Head of caudate nucleus (tissue), 42 donors: ENCODE results near the gene AK5.

Source experiments
- DNase-seq, 42 donors: peaks; one replicate each; pipeline versions ENCODE4 v3.0.0 to v3.0.0-alpha.2; 2020 to 2021; ENCODE audit warnings: mixed read lengths in 7 of 42
- intact Hi-C: fragments of 100-400 bp; cut with DNase I; formaldehyde crosslinking; loops from one replicate; pipeline ENCODE4 v1.15.0; 2022

Gene AK5

DNA sequence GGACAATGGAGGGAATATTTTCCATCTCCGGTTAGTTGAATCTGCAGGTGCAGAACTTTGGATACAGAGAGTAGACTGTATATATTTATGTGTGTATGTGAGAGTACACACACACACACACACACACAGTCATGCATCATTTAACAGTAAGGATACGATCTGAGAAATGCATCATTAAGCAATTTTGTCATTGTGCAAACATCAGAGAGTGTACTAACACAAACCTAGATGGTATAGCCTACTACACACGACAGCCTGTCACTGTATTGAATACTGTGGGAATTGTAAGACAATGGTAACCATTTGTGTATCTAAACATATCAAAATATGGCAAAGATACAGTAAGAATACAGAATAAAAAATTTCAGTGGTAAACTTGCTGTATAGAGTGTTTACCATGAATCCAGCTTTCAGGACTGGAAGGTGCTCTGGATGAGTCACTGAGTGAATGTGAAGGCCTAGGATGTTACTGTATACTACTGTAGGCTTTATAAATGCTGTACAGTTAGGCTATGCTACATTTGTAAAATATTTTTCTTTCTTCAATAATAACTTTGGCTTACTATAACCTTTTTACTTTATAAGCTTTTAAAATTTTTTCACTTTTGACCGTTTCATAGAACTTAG is 262.1 kb downstream of the AK5 start:
- DNase-seq, result no peak
- intact Hi-C loops, result no loop called here

DNA sequence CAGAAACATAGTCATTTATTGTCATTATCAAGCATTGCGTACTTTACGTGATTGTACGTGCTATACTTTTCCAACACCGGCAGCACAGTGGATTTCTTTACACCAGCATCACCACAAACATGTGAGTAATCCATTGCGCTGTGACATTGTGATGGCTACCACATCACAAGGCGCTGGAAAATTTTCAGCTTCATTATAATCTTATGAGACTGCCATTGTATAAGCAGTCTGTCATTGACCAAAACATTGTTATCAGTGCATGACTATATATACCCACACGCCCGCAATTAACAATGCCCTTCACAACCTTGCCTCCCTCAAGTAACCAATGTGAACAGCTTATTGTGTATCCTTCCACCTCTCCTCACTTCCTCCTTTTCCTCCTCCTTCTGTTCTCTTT is 263.0 kb downstream of the AK5 start:
- intact Hi-C loops, result no loop called here
- DNase-seq, result peak in 3 of 42 donors; percentile 14 to 64 (median 25)

DNA sequence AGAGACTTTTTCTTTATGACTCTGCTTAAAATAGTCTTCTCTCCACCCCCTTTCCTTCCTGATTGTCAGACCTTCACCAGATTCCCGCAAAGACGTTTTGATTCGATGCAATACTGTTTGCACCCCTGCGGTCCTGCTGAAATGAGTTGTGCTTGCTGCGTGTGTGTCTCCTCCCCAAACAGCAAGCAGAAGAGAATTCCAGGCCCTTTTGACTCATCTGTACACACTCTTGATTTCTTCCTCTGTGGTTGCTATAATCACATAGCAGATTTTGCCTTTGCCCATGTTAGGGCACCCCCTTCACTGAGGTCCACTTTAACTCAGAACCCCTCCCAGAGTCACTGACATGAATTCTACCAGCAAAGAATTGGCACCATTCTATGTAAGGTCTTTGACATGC is 264.2 kb downstream of the AK5 start:
- no peak for DNase-seq

DNA sequence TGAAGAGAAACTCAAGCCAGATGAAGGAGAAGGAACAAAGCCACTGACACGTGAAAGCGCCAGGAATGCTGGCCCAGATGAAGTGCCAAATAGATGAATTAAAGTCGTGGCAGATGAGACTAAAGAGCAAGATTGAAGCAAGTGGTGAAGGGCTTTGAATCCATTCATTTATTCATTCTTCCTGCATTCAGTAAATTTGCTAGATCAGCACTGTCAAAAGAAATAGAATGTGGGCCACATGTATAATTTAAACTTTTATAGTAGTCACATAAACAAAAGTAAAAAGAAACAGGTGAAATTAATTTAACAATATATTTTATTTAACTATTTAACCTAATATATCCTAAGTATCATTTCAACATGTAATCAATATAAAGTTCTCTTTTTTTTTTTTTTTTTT is 265.1 kb downstream of the AK5 start:
- no peak for DNase-seq
- intact Hi-C loops, result no loop called here

More for the DNA sequence above, 264.2 kb downstream of the AK5 start:
- intact Hi-C loops, result no loop called here

DNA sequence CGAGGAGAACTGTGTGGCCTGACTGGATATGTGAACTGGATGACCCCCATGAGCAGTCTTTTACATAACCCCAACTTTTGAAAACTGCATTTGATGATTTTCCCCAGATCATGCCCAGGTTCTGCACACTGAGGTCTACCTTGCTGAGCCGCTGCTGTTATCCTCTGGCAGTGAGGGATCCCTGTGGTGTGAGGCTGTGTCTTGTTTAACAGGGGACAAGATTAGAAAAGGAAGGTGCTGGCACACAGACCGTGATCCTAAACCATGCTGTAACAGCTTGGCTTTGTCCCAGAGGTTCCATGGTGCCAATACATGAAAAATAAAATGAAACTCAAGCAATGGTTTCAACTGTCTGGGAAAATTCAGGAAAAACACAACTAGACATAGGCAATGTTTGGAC is 266.5 kb downstream of the AK5 start:
- intact Hi-C loops, result no loop called here
- no peak for DNase-seq

DNA sequence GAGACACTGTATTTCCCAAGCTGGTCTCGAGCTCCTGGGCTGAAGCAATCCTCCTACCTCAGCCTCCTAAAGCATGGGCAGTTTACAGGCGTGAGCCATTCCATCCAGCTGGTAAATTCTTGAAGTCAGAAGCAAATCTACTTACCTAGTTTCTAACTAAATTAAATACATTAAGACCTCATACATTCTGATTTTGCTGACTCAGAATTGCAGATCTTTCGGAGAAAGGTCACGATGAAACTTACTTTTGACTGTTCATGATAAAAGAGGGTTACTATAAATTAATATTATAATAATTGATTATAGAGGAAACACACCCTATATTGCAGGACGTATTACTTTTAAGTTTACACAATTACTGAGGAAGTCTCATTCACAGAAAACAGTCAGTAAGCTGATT is 268.3 kb downstream of the AK5 start:
- intact Hi-C loops, result no loop called here
- DNase-seq, result no peak

DNA sequence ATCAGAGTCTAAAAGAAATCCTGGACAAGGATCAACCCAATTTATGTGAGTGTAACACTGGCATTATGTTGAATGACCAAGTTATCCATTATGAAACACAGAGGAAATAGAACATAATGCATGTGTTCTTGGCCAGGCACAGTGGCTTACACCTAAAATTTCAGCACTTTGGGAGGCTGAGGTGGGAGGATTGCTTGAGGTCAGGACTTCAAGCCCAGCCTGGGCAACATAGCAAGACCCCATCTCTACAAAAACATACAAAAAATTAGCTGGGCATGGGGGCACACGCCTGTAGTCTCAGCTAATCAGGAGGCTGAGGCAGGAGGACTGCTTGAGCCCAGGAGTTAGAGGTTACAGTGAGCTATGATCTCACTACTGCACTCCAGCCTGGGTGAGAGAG is 270.8 kb downstream of the AK5 start:
- DNase-seq, result no peak
- intact Hi-C loops, result no loop called here

DNA sequence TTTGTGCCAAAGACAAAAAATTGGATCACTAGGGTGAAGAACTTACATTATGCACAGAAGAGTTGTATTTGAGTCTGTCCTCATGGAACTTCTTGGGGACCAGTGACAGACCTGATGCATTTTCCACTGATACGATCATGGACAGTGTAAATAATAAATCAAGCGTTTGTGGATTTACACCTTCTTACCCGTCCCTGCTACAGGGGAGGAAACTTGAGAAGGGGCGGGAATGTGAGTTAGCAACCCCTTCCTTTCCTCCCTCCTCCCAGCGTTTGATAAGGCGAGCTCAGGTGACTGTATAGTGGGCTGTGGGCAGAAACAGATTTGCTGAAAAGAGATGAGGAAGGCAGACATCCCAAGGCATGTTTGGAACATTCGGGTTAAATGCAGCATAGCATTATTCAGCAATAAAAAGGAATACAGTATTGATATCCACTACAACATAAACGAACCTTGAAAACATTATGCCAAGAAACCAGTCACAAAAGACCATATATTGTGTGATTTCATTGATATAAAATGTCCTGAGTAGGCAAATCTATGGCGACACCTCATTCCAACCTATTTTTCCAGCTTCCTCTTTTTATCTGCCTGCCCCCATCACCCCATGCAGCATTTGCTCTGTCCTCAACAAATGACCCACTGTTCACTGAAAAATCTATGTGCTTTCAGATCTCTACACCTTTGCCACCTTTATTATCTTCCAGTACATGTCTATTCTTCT is 271.9 kb downstream of the AK5 start:
- intact Hi-C loops, result no loop called here
- DNase-seq, result no peak

DNA sequence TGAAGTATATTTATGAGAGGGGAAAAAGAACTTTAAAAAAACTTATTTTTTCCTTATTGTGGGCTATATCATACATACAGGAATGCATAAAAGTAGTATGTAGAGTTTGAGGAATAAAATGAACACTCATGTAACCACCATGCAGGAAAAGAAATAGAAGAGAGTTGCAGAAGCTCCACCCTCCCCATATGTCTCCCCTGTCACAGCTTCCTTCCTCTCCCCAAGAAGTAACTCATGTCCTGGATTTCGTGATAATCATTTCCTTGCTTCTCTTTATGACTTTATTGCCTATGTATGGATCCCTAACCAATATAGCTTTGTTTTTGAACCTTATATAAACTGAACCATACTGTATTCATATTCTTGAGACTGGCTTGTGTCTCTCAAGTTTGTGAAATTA is 274.2 kb downstream of the AK5 start:
- intact Hi-C loops, result no loop called here
- no peak for DNase-seq

DNA sequence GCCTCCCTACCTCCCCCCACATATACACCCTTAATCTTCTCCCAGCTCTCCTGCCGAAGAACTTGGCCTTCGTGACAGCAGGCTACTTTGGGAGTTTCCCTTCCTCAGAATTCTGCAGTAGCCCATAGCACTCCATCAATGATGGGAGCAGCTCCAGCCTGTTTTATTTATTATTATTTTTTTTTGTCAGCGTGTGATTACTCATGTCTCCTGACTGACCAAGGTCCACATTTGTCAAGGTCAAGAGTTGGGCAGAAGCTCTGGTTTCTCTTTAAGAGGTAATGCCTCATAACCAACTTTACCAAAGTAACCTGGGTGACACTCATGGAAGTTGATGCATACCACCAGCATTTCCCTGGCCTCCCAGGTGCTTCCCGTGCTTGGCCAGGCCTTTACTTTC is 275.2 kb downstream of the AK5 start:
- intact Hi-C loops, result no loop called here
- no peak for DNase-seq

DNA sequence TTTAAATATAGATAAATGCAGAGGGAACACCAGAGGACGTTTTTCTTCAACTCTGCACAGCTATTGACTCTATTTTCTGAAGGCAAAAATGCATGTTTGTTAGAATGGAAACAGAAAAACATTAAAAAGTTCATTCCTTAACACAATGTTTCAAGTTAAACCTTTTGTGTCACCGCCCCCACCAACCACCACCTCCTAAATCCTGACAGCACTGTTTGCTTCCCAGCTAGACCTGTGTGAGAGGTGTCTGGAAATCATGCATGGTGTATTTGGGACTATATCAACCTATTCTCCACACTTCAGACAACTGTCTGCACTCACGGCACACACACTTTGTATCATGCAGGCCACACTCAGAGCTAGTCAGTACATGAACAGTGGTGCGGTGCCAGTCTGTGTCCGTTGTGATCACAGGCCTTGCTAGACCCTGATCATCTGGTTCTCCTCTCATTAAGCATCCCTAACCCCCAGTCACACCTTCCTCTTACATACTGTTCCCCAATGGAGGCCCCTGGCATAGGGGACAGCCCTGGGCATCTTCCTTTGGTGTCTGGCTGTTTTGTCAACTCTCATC is 276.9 kb downstream of the AK5 start:
- intact Hi-C loops, result no loop called here
- DNase-seq, result peak in 21 of 42 donors; percentile 14 to 76 (median 47)

DNA sequence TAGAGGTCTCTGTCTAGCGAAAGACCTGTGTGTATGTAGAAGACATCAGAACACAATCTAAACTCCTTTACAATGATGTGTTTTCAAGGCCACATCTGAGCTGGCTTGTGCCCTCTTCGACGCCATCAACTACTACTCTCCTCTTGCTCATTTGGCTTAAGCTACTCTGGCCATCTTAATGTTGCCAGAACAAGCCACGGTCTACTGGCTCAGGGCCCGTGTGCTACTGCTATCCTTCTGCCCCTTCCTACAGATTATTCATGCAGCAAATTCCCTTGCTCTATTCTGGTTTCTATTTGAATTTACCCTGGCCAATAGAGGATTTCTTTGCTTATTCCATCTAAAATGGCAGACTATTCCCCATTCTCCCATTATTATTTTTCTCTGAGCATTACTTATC is 278.9 kb downstream of the AK5 start:
- no peak for DNase-seq
- intact Hi-C loops, result no loop called here

DNA sequence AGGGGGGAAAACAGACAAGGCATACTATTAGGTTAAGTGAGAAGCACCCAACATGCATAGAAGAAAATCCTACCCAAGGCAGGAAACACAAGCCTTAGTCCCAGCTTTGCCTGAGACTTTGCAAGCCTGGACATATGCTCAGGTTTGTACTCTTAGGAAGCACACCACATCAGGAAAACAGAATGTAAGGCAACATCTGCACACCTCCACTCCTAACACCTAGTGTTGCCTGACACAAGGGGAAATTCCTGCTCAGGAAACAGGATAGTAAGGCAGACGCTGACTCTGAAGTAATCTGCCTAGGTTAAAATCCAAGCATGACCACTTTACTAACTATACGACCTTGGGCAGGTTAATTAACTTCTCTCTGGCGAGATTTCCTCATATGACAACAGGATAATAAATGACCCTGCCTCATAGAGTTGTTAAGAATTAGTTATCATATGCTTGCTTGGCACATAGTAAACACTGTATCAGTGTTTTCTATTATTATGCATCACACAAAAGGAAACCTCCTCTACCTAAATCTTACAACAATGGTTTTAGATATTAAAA is 280.9 kb downstream of the AK5 start:
- DNase-seq, result no peak
- intact Hi-C loops, result no loop called here

DNA sequence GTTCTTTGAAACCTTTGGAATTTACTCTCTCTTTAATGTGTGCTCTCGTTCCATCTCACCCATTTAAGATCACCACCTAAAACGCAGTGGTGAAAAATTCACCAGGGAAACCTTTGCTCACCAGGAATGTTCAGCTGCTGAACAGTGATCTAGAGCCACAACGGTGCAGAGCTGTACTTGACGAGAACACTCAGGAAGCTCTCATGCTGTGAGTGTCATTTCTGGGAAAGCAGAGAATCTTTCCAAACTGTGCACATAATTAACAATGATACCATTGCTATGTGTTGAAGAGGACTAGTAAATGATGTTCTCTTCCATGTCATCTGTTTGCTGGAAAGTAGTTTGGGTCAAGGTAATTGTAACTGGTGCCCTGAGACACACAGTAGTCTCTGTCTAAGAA is 283.5 kb downstream of the AK5 start:
- no peak for DNase-seq
- intact Hi-C loops, result no loop called here

DNA sequence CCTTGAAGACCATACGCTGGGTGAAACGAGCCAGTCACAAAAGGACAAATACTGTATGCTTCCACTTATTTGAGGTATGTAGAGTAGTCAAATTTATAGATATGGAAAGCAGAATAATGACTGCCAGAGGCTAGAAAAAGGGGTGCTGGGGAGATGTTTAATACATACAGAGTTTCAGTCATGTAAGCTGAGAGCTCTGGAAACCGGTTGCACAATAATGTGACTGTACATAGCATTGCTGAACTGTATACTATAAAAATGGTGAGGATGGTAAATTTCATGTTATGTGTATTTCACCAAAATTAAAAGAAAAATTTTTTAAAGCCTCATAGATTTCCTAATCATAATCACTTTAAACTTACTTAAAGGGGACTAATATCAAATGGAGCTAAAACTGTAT is 289.8 kb downstream of the AK5 start:
- intact Hi-C loops, result no loop called here
- no peak for DNase-seq

DNA sequence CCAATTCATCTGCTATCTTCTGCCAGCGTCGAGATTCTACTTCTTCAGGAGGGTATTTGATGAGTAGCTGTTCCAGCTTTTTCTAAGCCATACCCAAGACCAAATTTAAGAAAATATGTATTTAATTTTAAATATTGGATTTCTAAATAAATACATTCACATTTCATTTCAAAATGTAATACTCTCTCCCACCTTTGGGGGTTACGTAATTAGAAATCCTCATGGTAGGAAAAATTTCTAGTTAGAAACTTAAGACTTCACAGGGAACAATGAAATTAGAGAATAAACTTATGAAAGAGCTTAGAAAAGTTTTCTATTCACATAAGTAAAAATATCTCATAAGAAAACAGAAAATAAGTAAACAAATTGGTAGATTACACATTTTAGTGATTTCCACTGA is 297.7 kb downstream of the AK5 start:
- intact Hi-C loops, result no loop called here

DNA sequence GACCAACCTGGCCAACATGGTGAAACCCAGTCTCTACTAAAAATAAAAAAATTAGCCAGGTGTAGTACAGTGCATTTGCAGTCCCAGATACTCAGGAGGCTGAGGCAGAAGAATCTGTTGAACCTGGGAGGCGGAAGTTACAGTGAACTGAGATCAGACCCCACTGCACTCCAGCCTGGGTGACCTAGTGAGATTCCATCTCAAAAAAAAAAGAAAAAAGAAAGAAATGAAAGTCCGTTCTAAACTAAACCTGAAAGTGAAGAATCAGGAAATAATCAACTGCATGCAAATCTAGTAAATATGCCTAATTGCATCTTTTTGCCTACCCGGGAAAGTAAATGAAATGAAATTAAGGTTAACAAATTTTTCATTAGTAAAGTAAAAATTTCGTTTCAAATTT is 301.1 kb downstream of the AK5 start:
- intact Hi-C loops, result no loop called here

More for the DNA sequence above, 297.7 kb downstream of the AK5 start:
- no peak for DNase-seq

DNA sequence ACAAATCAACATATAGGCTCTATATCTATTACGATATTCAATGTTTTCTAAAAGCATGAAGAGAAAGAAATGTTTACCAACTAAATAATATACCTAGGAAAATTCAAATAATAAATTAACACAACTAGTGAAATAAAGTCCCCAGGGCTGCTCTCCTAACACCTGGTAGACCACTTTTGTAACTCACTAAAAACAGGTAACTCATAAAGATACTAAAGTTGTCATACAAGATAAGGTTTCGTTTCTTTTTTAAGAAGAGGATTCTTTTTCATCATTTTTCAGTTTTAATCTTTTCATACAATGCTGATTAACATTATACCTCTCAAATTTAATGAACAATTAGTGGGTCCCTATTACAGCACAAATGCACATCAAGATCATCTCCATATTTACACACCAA is 301.7 kb downstream of the AK5 start:
- intact Hi-C loops, result no loop called here
- DNase-seq, result no peak

More for the DNA sequence above, 301.1 kb downstream of the AK5 start:
- no peak for DNase-seq

DNA sequence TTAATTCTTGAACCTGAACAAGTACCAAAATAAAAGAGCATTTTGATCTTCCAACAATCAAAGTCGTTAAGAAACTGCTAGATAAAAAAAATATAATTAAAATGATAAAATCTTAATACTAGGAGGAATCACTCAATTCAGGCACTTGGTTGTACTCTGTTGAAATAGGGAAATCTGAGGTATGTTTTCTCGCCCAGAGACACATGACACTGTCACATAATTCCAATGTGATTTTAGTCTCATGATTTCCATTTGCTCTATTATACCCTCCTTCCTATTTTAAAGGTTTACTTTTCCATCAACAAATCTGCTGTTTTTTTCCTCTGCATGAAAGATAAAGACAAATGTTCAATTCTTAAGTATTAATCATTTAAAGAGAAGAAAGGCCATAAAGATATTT is 303.1 kb downstream of the AK5 start:
- intact Hi-C loops, result no loop called here
- no peak for DNase-seq

DNA sequence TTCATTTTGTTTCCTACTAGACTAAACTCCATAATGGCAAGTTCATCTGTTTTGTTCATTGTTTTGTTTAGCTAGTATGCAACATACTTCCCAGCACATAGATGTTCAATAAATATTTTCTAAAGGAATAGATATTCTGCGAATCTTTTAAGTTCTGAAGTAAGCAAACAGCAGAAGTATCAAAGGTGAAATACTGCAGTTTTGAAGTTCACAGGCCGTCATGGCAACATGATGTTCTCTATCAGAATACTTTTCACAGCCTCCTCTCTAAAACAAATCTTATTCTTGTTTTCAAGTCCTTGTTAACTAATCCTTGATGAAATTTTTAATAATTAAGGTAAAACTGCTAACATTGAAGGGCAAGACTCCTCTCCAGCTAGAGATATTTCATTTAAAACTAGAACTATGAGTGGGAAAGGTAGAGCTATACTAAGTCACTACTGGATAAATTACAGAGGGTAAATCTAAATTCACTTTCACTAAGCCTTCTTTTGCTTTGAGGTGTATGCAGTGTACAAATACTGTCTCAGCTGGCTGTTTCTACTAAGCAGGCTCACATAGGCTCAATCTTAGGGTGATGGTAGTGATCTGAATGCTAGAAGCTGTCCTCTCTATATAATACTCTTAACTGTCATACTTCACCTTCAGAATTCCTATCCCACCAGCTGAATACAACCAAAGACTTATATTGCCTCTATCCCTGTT is 303.9 kb downstream of the AK5 start:
- intact Hi-C loops, result no loop called here
- DNase-seq, result no peak
